ENCODE data around the gene SUSD6.

SUSD6 gene, protein sequence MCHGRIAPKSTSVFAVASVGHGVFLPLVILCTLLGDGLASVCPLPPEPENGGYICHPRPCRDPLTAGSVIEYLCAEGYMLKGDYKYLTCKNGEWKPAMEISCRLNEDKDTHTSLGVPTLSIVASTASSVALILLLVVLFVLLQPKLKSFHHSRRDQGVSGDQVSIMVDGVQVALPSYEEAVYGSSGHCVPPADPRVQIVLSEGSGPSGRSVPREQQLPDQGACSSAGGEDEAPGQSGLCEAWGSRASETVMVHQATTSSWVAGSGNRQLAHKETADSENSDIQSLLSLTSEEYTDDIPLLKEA

DNA sequence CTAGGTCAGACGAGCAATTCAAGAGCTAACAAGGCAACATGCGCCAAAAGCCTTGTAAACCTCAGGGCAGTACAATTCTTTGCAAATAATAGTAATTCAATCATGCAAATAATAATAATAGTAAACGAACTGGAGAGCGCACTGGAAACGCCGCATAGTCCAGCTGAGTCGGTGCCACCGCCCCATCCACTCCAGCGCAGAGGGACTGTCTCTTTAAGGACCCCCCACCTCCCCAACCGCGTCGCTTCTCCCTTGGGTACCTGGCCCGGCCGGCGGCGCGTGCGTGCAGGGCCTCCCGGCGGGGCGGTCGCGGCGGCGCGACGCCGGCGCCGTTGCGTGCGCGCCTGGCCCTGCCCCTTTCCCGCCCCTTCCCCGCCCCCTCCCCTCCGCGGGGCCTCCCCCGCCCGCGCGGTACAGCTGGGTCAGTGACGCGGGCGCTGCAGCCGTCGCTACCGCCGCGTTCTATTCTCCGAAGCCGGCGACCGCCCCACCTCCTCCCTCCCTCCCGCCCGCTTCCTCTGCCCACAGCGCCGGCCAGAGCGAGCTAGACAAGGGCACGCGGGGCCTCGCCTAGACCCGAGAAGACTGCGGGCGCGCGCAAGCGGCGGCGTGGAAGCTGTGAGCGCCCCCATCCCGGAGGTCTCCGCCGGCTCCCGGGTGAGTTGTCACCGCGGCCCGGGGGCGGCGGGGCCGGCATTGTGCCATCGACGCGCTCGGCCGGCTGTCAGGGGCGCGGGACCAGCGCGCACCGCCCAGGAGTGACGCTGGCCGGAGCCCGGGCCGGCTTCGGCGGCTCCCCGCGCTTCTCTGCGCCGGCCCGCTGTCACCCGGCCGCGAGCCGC, at the start of gene SUSD6:
Gene SUSD6 (plus strand): TSS at position 425 of the 842 bp plus-strand sequence. CDS start 46,997 bp downstream, outside the sequence.
- FAIRE-seq = no peak

DNA sequence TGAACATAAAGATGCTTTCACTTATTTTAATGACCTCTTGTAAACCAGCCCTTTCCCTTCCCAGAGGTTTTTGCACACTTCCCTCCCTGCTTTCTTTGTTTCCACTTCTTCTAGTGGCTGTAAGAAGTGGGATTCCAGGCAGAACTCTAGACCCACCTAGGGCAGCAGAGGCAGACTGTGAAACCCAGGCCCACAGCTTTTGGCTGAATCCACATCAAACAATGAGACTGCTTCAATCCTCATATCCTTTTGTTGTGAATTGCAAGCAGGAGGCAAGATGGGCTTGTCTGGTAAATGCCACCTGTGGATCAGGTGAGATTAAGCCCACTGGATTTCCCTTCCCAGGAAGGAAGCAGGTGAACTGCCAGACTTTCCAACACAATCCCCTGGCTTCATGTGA, 49.5 kb upstream of the SUSD6 start:
- FAIRE-seq = no peak

DNA sequence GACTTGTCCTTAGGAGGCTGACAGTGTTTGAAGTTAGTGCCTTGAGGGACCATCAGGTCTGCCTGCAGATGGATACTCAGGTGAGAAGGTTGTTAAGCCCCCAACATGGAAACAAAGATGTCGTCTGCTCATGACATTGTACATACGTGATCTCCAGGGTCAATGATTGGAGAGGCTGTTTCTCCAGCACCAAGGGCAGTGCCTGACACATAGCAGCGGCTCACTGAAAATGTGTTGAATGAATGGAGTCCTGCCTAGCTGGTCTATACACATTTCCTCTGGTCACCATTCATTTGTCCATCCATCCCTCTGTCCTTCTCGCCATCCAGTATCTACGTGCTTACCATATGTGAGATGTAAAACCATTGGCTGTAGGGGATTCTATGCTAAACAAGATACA, 43.8 kb upstream of the SUSD6 start:
- FAIRE-seq = no peak

DNA sequence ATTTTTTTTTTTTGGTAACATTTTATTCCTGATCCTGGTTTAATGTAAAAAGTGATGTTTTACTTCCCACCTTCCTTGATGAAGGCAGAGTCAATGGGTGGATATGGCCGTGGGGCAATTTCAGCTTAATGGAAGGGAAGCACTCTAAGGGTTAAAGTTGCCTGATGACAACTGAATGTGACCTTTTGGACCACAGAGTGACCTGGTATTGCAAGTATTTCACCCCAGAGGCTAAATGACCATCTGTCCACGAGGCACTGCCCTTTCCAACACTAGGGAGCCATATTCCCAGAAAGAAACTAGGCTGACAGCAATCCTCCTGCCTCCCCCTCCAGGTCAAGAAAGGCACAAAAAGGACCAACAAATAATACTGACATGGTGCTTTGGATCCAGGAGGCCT, 41.5 kb upstream of the SUSD6 start:
- FAIRE-seq = no peak

DNA sequence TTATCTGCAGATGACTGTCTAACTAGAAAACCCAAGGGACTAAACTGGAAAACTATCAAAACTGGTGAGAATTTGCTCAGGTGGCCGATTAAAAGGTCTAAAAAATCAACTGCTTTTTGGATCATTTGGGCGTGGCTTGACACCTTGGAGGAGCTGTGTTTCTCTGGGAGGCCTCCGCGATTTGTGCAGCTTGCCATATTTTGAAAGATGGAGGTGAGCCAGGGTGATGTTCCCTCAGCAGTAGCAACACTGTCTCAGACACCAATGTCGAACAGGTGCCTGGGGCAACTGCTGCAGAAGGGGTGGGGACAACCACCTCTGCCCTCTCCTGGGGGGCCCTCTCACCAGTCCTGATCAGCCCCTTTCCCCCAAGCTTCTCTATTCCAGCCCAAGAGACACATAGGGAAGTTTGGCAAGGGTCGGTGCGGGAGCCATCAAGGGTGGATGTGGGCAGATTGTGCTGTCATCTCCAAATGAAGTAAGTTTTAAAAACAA, 40.5 kb upstream of the SUSD6 start:
- FAIRE-seq = no peak

DNA sequence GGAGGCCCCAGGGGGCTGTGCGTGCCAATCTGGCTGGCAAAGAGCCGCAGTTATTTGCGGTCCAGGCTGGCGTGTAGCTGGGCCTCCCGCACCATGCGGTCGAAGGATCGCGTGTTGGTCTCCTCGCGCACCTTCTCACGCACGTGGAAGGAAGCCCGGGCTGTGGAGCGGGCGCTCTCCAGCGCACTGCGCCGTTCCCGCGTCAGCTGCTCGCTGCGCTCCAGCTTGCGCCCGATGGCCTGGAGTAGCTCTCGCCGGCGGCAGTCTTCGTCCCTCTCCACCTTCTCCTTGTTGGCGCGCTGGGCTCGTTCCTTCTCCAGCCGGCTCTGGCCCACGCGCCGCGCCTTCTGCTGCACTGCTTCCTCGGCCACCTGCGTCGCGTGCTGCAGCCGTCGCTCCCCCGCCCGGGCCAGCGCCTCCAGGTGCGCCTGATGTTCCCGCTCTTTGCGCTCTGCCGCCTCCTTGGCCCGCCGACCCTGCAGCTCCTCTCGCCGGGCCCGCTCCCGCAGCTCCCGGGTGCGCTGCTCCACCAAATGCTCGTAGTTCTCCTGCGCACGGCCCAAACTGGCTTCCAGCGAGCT, 39.9 kb upstream of the SUSD6 start:
- no peak for FAIRE-seq

DNA sequence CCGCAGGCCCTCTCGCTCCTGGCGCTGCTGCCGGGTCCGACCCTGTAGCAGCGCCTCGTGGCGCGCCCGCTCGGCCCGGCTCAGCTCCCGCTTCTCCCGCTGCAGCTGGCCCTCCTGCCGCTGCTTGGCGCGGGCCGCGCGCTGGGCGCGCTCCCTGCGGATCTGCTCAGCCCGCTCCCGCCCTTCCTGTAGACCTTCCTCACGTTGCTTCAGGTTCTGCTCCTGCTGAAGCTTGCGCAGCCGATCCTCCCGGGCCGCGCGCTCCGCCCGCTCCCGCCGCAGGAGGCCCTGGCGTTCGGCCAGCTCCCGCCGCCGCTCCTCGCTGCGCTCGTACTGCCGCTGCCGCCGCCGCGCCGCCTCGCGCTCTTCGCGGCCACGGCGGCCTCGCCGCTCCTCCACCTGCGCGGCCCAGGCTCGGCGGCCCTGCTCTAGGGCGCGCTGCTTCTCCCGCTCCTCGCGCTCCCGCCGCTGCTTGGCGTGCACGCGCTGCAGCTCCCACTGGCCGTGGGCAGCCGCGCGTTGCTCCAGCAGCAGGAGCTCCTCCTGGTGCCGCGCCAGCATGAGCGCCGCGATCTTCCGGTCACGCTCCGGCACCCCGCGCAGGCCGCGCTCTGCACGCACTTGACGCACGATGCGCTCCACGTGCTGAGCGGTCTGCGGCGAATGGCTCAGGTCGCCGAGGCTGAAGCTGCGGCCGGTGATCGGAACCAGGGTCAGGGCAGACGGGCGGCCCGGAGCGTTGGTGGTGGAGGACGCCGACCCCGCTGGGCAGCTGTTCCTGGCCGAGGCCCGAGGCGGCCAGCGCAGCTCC, 39.2 kb upstream of the SUSD6 start:
- FAIRE-seq = no peak

DNA sequence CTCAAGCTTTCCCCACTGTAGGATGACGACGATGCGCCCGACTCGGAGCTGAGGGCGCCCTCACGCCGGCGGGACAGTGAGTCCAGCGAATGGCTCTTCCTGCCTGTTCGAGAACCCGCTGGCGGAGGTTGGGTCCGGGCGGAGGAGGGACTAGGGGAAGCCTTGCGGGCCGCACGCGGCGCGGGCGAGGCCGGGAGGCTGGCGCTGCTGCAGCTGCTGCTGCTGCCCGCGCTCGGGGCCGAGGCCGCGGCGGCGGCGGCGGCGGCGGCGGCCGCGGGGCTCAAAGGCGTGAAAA, 38.6 kb upstream of the SUSD6 start:
- no peak for FAIRE-seq

DNA sequence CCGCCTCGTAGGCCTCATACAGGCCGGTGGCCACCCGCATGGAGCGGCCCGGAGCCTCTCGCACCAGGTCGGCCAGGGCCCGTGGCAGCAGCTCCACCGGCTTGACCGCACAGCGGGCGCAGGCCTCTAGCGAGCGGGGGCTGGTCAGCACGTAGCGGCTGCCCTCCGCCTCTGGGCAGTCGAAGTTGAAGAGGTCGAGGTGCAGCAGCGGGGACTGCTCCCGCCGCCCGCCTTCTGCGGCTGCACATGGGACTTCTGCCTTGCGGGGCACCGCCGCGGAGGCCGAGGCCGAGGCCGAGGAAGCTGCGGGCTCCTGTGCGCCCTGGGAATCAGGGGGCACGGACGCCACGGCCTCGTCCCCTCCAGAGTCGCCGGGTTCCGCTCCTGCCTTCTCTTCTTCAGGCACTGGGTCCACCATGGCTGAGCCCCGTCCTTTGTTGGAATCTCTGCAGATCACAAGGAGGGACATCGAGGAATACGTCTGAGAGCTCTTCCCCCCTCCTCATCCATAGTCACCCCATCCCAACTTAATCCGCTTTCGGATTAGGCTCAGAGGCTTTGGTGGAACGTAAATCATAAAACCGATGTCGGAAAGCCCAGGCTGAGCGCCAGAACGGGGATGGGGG, 38.1 kb upstream of the SUSD6 start:
- no peak for FAIRE-seq

DNA sequence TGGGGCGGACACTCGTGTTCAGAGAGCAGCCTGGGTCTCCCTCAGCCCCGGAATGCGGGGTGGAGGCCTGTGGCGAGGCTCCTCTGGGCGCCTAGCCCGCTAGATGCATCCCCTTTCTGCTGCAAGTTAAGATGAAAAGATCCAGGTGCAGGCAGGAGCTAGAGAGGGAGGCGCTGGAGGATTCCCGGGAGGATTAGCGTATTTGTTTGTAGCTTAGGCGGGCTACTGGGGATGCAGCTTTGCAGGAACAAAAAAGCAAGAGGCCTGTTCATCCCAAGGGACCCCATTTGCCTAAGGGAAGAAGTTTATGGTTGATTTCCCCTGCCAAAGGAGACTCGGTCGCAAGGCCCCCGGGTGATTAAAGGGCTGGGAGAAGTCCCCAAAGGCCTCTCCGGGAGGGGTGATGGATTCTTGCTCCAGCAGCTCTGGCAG, 37.5 kb upstream of the SUSD6 start:
- FAIRE-seq = no peak

DNA sequence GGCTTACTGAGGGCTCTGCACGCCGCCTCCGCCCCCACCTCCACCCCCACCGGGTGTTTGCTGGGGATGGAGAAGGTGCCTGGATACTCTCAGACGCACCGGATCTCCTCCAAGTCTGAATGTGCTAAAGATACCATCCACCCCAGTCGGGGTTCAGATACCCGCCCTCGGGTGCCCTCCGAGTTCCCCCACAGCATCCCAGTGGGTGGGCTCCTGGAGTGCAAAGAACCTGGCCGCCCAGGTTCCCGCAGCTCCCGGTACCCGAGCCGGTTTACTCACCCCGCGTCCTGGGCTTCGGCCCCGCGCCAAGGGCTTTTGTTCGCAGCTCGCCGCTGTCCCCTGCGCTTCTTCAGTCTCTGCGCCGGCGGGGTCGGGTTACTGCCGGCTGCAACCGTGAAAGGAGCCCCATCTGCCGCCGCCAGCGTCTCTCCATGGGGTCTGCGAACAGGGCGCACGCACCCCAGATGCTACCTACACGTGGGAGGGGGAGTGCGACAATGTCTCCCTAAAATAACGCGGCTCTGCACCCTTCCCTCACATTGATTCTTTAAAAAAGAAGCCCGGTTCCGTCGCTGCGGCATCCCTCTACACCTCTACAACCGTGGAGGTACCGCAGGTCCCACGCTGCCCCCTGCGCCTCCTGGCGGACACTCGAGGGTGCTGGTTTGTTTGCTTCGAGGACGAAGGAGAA, 37.0 kb upstream of the SUSD6 start, which contains the start of gene CCDC177:
Gene CCDC177 (minus strand): TSS at position 609 of the 691 bp plus-strand sequence. CDS start 1,249 bp downstream, outside the sequence.
- FAIRE-seq = no peak

DNA sequence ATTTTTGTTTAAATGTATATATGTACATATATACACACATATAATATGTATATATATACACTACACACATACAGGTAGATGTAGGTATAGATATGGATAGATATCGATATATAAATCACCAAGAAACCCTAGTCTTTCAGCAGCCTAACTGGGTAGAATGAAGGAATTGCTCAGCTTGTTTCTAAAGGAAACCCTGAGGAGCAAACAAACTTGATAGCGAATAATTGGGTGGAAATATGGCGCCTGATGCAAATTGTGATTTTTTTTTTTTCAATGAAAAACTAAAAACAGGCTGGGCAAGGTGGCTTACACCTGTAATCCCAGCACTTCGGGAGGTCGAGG, 36.5 kb upstream of the SUSD6 start:
- no peak for FAIRE-seq

DNA sequence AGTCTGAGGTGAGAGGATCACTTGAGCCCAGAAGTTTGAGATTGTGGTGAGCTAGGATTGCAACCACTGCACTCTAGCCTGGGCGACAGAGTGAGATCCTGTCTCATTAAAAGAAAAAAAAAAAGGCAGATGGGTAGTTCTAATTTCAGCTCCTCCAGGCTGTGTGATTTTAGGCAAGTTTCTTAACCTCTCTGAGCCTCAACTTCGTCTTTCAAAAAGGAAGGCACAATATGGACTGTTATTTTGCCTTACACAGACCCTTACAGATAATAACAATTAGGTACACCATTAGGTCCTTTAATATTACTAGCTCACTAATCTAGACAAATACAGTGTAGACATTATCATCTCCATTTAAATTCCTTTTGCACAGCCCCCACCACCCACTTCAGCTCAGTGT, 31.9 kb upstream of the SUSD6 start:
- FAIRE-seq = no peak

DNA sequence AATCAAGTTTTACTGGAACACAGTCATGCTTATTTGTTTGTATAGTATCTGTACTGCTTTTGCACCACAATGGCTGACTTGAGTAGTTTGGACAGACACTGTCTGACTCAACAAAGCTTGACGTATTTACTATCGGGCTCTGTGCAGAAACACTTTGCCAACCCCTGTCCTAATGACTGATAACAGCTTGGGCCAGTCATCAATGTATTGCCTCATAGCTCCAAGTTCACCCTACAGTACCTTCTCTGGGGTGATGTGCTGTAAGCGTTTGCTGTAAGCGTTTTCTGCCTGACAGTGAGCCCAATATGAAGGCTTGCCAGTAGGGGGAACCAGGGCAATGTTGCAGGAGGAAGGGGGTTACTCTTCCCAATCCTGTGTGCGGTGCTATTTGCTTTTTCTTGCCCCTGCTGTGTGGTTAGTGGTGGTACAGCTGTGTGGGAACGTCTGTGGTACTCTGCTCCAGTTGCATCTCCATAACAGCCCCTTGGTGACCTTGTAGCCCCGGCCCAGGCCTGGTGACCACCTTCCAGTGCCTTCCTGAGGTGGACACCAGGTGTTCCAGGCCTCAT, 31.3 kb upstream of the SUSD6 start:
- FAIRE-seq = no peak

DNA sequence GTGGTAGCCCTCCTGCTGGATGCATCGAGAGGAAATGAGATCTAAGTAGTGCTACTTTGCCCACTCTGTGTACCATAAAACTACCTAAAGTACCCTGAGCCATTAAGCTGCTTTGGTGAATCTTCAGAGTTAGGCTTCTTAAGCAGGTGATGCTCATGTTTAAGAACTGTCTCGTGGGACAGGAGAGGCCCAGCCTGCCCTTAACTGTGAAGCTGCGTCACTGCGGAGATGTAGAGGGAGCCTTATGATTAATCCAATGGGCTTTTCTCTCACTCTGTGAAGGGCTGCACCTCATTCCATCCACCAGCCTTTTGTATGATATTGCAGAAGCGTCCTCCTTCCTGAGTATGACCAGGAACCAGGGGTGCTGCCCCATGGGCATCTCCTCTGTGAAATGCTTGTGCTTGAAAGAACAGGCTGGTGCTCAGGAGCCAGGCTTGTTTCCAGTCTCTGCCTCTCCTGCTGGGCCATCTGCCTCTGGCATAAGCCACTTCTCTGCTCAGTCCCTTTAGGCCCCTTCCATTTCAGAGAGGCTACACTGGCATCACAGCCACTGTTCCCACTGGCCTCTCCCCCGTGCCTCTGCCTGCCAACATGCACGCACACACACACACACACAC, 30.0 kb upstream of the SUSD6 start:
- FAIRE-seq = no peak

DNA sequence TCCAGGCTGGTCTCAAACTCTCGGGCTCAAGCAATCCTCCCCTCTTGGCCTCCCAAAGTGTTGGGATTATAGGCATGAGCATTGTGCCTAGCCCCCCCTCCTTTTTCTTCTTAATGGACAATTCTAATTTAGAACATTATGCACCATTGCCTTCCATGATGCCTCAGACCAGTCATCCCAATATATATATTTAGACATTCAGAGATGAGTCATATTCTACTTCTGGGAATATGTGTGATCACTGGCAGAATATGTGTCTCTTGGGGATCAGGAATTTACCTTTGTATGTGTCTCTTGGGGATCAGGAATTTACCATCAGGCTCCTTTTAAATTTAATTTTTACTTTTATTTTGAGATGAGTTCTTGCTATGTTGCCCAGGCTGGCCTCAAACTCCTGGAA, 29.2 kb upstream of the SUSD6 start:
- no peak for FAIRE-seq

DNA sequence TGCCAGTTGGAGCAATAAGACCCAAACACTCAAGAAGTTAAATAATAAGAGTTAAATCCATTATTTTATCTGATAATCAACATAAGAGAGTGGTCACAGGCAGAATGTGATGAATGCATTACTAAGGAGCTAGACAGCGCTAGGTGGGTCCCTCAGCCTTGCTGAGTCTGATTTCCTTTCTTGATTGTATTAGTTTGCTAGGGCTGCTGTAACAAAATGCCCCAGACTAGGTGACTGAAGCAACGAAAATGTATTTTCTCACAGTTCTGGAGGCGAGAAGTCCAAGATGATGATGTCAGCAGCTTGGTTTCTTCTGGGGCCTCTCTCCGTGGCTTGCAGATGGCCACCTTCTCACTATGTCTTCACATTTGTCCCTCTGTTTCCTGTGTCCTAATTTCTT, 28.6 kb upstream of the SUSD6 start:
- FAIRE-seq = no peak

DNA sequence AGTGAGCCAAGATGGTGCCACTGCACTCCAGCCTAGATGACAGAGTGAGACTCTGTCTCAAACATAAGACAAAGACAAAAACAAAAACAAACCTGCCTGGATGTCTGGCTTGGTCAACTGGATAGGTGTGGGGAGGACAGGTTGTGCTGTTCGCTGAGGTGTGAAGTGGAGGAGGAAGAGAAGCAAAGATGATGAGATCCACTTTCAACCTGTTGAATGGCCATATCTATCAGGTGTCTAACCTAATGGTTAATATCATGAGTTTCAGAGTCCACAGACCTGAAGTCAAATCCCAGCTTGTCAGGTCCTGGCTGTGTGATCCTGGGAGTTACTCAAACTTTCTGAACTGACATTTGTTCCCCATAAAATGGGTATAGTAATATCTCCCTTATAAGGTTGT, 27.0 kb upstream of the SUSD6 start:
- FAIRE-seq = no peak

DNA sequence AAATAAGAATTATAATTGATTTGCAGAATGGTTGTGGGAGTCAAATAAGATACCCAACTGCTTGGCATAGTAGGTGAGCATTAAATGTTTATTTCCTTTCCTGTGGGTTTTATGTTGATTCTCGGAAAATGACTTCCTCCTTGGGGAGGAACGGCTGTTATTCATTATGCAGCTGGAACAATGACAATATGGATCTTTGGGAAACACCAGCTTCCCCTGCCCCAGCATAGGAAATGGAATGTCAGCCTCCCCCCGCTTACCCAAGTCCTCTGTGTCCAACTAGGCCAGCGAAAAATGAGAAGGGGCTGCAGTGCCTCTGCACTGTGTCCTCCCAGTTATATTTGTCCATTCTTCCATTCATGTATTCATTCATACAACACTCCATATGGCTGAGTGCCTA, 25.0 kb upstream of the SUSD6 start:
- FAIRE-seq = no peak

DNA sequence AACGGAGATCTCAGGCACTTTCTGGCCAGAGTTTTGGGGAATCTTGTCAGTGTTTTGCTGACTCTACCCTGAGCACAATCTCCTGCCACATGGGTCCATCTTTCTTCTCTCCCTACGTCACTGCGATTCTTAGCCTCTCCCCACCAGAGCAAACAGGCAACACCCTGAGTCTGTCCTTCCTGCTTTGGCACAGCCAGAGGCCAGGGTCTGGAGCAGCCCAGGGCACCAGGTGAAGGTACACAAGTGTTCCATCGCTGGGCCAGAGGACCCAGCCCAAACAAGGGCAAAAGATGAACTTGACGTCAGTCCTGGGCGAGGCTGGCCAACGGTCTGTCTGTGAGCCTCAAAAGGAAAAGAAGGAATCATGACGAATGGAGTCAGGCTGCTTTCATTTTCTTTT, 24.0 kb upstream of the SUSD6 start:
- no peak for FAIRE-seq

DNA sequence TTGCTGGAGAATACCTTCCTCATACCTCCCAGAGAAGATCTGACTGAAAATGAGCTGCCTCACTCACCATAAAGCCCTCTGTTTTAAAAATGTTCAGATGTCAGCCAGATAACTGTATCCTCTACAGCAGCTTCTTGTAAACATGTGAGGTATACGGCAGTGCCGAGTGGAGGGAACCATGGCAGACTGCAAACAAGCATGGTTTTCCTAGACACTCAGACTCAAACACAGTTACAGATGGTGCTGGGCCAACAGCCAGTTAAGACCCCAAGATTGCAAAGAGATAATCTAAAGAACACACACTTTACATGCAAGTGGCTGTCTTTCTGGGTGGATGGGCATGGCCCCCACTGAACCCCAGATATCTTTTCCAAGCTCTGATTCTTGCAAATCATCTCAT, 20.1 kb upstream of the SUSD6 start:
- no peak for FAIRE-seq

Data from TTC549 (cell line).